ENCODE results near the gene EMID1.

- TF ChIP-seq CTCF (IDR thresholded peaks at IDR 0.05; ENCODE audit: poor library complexity) (no peak), EZH2 (IDR thresholded peaks at IDR 0.05; ENCODE audit: borderline replicate concordance) (no peak), EZH2phosphoT487 (IDR thresholded peaks at IDR 0.05; ENCODE audit: low read depth, severe bottlenecking, unreplicated experiment) (no peak)
Measured at GRCh38 chr22:29190918-29191317, 14.8 kb upstream of the EMID1 start.

Measured in hepatocyte (in vitro differentiated cells).